Measurements from ENCODE around the gene LRRC47.

The LRRC47 gene

DNA sequence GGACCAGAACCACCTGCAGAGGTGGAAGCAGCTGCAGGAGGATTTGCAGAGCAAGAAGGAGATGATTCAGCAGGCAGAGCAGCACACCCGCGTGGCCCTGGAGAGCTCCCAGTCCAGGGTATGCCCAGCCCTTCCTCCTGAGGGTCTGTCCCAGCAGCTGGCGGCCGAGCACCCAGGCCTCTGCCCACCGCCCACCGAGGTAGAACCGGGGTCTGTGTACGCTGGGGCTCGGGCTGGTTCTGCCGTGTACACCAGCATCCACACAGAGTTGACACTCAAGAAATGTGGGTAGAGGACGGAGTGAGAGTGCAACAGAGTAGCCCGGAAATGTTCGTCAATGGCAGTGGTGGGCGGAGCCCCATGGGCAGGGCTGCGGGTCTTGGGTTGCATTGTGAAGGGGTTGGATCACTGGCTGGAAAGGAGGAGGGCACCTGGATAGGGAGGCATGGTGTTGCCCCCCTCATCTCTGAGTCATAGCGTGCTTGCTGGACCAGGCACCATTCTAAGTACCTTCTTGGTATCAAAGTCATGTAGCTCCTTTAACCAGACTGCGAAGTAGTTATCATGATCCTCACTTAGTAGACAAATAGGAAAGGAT is 28.9 kb downstream of the LRRC47 start:
- TF ChIP-seq, protein P1, sequence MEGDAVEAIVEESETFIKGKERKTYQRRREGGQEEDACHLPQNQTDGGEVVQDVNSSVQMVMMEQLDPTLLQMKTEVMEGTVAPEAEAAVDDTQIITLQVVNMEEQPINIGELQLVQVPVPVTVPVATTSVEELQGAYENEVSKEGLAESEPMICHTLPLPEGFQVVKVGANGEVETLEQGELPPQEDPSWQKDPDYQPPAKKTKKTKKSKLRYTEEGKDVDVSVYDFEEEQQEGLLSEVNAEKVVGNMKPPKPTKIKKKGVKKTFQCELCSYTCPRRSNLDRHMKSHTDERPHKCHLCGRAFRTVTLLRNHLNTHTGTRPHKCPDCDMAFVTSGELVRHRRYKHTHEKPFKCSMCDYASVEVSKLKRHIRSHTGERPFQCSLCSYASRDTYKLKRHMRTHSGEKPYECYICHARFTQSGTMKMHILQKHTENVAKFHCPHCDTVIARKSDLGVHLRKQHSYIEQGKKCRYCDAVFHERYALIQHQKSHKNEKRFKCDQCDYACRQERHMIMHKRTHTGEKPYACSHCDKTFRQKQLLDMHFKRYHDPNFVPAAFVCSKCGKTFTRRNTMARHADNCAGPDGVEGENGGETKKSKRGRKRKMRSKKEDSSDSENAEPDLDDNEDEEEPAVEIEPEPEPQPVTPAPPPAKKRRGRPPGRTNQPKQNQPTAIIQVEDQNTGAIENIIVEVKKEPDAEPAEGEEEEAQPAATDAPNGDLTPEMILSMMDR (IDR thresholded peaks at IDR 0.05; ENCODE audit: low read depth, low read length) = no peak
- H3K4me3 ChIP-seq (ENCODE audit: low read depth, low read length) = no peak overlapping the region

DNA sequence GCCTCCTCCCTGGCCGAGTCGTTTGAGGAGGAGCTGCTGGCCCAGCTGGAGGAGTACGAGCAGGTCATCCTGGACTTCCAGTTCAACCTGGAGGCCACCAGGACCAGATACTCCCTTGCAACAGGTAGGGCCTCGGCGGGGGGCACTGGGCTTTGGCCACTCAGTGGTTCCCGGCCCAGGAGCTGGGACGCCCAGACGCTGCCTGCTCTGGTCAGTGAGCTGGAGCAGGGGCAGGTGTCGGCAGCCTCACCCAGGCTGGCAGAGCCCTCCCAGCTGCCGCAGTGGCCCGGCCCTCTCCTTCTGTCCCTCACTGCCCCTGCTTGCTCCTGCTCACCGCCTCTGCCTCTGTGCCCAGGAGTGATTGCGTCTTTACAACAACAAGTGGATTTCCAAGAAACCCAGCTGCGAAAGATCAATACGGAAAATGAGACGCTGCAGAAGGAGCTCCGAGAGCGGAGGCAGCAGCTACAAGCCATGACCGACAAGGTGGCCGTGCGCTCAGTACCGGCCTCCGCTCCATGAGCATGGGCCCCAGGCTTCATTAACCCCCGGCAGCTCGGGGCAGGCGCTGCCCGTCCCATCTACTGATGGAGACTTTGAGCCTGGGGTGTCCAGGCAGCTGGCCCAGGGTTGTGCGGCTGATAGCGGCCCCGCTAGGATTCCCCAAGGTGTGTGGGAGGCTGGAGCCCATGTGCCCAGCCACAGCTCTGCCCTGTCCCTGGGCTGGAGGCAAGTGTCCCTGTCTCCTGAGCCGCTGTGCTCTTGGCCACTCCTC is 32.8 kb downstream of the LRRC47 start:
- H3K4me3 ChIP-seq (ENCODE audit: low read depth, low read length) = no peak overlapping the region
- TF ChIP-seq, protein P1 (IDR thresholded peaks at IDR 0.05; ENCODE audit: low read depth, low read length) = no peak

DNA sequence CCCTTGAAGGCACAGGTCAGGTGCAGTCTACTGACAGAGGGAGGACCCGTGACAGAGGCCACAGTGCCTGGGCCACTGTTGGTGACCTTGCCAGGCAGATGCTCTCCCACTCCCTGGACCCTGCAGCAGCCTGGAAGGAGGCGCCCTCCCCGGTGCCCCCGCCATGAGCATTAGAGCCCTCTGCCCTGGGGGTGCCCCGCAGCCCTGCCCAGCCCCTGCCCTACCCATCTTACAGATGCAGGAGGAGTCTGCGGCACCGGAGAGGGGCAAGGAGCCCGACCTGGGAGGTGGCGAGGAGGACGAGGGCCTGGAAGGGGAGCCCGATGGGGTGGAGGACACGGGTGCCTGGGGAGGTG is 33.4 kb downstream of the LRRC47 start:
- no peak overlapping the region for H3K4me3 ChIP-seq (ENCODE audit: low read depth, low read length)
- TF ChIP-seq, protein P1 (IDR thresholded peaks at IDR 0.05; ENCODE audit: low read depth, low read length) = no peak

DNA sequence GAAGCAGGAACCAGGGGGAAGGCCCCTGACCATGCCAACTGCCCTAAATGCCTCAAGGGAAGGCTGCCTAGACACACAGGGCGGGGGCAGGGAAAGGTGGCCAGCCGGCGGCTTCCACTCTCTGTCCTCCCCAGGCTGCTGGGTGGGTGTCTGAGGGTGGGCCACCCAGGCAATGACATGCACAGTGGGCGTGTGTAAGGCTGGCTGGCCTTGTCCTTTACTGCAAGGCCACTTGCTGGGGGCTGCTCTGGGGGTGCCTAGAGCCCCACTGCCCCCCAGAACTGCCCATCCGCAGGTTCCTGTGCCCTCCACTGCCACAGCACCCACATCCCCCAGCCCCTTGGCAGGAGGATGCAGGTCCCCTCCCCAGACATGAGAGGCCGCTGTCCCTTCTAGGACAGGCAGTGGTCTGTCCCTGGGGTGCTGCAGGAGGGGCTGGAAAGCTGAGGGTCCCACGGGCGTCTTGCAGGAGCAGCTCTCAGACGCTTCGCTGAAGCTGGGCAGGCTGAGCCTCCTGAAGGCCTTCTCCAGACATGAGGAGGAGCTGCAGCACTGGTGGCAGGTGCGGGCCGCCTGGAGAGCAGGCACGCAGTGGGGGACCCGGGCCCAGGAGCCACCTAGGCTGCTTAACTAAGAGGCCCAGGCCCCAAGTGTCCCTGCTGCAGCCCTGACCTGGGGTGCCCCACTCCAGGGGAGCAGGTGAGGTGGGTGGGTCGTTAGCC is 34.0 kb downstream of the LRRC47 start:
- no peak overlapping the region for H3K4me3 ChIP-seq (ENCODE audit: low read depth, low read length)
- TF ChIP-seq, protein P1 (IDR thresholded peaks at IDR 0.05; ENCODE audit: low read depth, low read length) = no peak

DNA sequence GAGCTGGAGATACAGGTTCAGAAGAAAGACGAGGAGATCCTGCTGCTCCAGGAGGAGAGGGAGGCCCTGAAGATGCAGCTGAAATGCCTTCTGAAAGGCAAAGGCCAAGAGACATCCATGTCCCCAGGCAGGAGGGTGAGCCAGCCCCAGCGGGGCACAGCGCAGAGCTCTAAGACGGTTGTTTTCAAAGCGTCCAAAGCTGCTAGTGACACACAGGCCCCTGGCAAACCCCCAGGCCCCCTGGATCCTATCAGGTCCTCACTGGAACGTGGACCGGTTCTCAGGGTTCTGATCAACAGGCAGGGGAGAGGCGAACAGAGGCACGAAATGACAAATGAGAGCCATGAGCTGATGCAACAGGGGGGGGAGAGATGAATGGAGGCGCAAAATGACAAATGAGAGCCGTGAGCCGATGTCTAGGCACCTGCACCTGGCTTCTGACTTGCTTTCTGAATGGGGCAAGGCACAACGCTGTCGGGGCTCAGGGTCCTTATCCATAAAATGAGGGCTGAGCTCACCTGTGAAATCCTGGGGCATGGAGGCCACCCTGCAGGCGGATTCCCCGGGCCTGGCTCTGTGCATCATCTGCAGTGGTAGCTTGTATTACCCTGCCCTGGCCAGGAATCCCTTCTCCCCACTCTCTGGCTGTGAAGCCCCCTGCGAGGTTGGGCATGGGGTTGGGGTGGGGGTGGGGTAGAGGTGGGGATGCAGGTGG is 34.8 kb downstream of the LRRC47 start:
- no peak overlapping the region for H3K4me3 ChIP-seq (ENCODE audit: low read depth, low read length)
- TF ChIP-seq, protein P1 (IDR thresholded peaks at IDR 0.05; ENCODE audit: low read depth, low read length) = no peak

DNA sequence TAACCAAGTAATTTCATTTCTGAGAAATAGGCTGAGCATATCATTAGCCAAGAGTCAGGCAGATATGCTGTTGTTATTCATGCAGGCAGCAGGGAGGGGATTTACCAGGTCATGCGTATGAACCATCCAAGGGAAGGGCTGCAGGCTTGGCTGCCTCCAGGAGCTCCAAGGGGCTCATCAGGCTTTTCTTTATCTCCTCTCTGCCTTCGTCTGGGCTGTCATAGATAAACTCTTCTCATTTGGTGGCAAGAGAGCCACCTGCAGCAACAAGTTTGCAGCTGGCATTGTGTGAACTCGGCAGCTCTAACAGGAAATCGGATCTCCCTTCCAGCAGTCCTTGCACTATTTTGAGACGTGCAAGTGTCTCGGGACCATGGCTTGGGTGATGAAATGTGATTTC is 36.5 kb downstream of the LRRC47 start:
- TF ChIP-seq, protein P1 (IDR thresholded peaks at IDR 0.05; ENCODE audit: low read depth, low read length) = no peak
- no peak overlapping the region for H3K4me3 ChIP-seq (ENCODE audit: low read depth, low read length)

All from WI38 (cell line).